T-cell (primary cell): ENCODE data around the gene TMEM9. TPM values are rescaled to one million over a fixed set of nuclear protein-coding genes. Genes with fewer than 3 reads are reported as not detected.

Source experiments
- ATAC-seq, 4 experiments: fragments of 200-7000 bp in 3 of 4; fragments of 150-1000 bp in 1 of 4; cut with Tn5 transposase; replicated peaks in 1 of 4; 1 replicate in 3 of 4; 2 replicates in 1 of 4; pipeline ENCODE4 v1.10.0; 2021; ENCODE audit warnings: moderate library complexity in 3 of 4, mild to moderate bottlenecking in 2 of 4, moderate number of reproducible peaks in 1 of 4
- CTCF ChIA-PET, 2 donors: fragments of 300-600 bp; sonication (Branson Sonifier 250); formaldehyde crosslinking; loops; one replicate each; lab custom pipeline; 2022; ENCODE audit warnings: antibody characterized with exemption in 2 of 2; lab: Charles Lee
- POLR2A ChIA-PET, 2 donors: fragments of 300-600 bp; sonication (Branson Sonifier 250); formaldehyde crosslinking; loops; one replicate each; lab custom pipeline; 2022; ENCODE audit warnings: antibody characterized with exemption in 2 of 2; lab: Charles Lee
- DNase-seq, 35 experiments: peaks; one replicate each; pipeline versions ENCODE4 v3.0.0 to v3.0.0-alpha.2; 2013 to 2023
- H3K27ac ChIP-seq: one replicate; pipeline ENCODE4 v1.5.1; 2013; ENCODE audit warnings: low read length
- H3K27me3 ChIP-seq, 2 experiments: replicated peaks in 1 of 2; 1 replicate in 1 of 2; 2 replicates in 1 of 2; pipeline versions ENCODE4 v1.6.1 to v1.7.0; 2013; ENCODE audit warnings: low read length in 1 of 2, mixed read lengths in 1 of 2; ENCODE audit not compliant: control insufficient read depth in 2 of 2, insufficient read depth in 2 of 2; ENCODE audit errors: extremely low read depth in 1 of 2
- H3K36me3 ChIP-seq, 2 donors: 1 replicate in 1 of 2; 2 replicates in 1 of 2; pipeline versions ENCODE4 v1.6.1 to v1.7.0; 2013; ENCODE audit warnings: low read length in 1 of 2; ENCODE audit not compliant: control insufficient read depth in 2 of 2, insufficient read depth in 1 of 2; ENCODE audit errors: extremely low read depth in 1 of 2
- H3K4me1 ChIP-seq, 2 experiments: 1 replicate in 1 of 2; 2 replicates in 1 of 2; pipeline versions ENCODE4 v1.6.1 to v1.7.0; 2013; ENCODE audit warnings: low read length in 2 of 2, mixed read lengths in 1 of 2; ENCODE audit not compliant: insufficient read depth in 2 of 2, control insufficient read depth in 1 of 2; ENCODE audit errors: extremely low read depth in 1 of 2
- H3K4me3 ChIP-seq, 2 donors: 1 replicate in 1 of 2; 2 replicates in 1 of 2; pipeline versions ENCODE4 v1.5.1 to v1.7.0; 2013; ENCODE audit warnings: mild to moderate bottlenecking in 2 of 2, low read length in 1 of 2, moderate library complexity in 1 of 2; ENCODE audit not compliant: control insufficient read depth in 1 of 2; ENCODE audit errors: extremely low read depth in 1 of 2
- H3K9me3 ChIP-seq: 2 replicates; pipeline ENCODE4 v1.7.0; 2013
- H3K27ac Mint-ChIP-seq, 2 donors: one replicate each; pipeline ENCODE4 v1.8.0; 2020 to 2021; ENCODE audit warnings: mild to moderate bottlenecking in 2 of 2, mixed read lengths in 2 of 2
- H3K27me3 Mint-ChIP-seq, 2 donors: one replicate each; pipeline ENCODE4 v1.8.0; 2021 to 2022; ENCODE audit warnings: mixed read lengths in 2 of 2
- H3K36me3 Mint-ChIP-seq: one replicate; pipeline ENCODE4 v1.8.0; 2021; ENCODE audit warnings: mixed read lengths
- H3K4me1 Mint-ChIP-seq, 3 donors: one replicate each; pipeline ENCODE4 v1.8.0; 2020 to 2022; ENCODE audit warnings: mixed read lengths in 3 of 3, mild to moderate bottlenecking in 1 of 3
- H3K4me3 Mint-ChIP-seq, 3 donors: one replicate each; pipeline ENCODE4 v1.8.0; 2020 to 2022; ENCODE audit warnings: mild to moderate bottlenecking in 3 of 3, mixed read lengths in 3 of 3, moderate library complexity in 3 of 3
- H3K9me3 Mint-ChIP-seq, 3 donors: one replicate each; pipeline ENCODE4 v1.8.0; 2020 to 2022; ENCODE audit warnings: mixed read lengths in 3 of 3
- WGBS: methylation state at CpG from one replicate; pipeline ENCODE4 v1.1.5; 2013; ENCODE audit warnings: missing lambda C conversion rate; ENCODE audit not compliant: insufficient coverage; 5-methylcytosine and 5-hydroxymethylcytosine counted together
- total RNA-seq, 35 experiments: library from RNA in 6 of 35; stranded (reverse) in 6 of 35; fragments of 120-200 nt in 1 of 35; gene quantifications; one replicate each; pipeline versions ENCODE4 v1.2.1 to v1.2.4 and lab custom pipeline; 2013 to 2026

TMEM9 gene
- total RNA-seq, 5 donors from 2014 or later (not counting 1 experiment from before 2014, with no cell fraction given), result 15.5 to 22.2 (median 17.7) TPM

DNA sequence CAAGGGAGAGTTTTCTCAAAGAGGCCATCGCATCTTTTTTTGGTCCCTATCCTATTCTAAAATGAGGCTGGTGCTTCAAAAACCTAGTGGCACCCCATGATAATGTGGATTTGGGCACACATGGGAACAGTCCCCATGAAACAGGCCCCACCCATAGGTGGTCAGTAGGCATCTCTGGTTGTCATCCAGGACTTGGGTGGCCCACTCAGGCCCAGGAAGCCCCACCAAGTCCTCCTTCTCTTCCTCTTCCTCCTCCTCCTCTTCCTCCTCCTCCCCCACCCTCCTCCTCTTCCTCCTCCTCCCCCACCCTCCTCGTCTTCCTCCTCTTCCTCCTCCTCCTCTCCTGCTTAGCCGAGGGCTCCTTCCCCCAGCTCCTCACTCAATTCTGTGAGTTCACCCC, 42.6 kb downstream of the TMEM9 start:
- Histone ChIP-seq H3K4me1 (peaks cover 3 to 18% of the 10 kb centered on the region in 2 experiments), H3K4me3 (no peak overlapping the region), H3K9me3 (no peaks in the 10 kb centered on the region), H3K27me3 (peaks cover 0 to 12% of the 10 kb centered on the region in 2 experiments), H3K27ac (no peak overlapping the region), H3K36me3 (no peaks in the 10 kb centered on the region)
- Mint-ChIP-seq H3K36me3 (no peaks in the 10 kb centered on the region), H3K4me1 (peaks cover 0 to 19% (median 14%) of the 10 kb centered on the region in 3 donors), H3K9me3 (no peaks in the 10 kb centered on the region), H3K27ac (no peak overlapping the region), H3K4me3 (no peak overlapping the region), H3K27me3 (no peaks in the 10 kb centered on the region)
- WGBS, result 80% methylated on average over 1 of the region's 3 CpGs
- ChIA-PET CTCF (interaction anchor here in 1 of 2 donors (0.7 to 1.0 kb wide), 3 partner anchors 7 to 509 kb away, joined by 3 to 8 read pairs (median 3); no protein-coding TSS in a partner anchor), POLR2A (no interaction called here)
- no peak for DNase-seq
- no peak for ATAC-seq

DNA sequence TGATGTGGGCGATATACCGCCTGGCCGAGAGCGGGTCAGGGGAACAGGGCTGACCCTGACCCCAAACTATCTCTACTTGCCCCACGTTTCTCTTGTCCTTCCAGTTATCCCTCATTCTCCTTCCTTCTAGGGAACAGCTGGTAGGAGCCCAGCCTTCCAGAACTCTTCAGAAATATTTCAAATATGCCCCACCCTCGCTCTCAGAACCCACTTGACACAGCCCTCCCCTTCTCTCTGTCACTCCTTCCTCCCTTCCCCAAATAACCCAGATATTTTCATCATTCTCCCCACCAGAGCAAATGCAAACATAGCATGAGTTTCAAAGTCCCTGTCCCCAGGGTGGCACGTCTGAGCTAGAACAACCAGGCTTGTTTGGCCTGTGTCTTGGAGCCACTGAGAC, 43.1 kb downstream of the TMEM9 start:
- Mint-ChIP-seq H3K27me3 (no peaks in the 10 kb centered on the region), H3K9me3 (no peaks in the 10 kb centered on the region), H3K4me3 (no peak overlapping the region), H3K36me3 (no peaks in the 10 kb centered on the region), H3K4me1 (peaks cover 0 to 14% (median 12%) of the 10 kb centered on the region in 3 donors), H3K27ac (no peak overlapping the region)
- no peaks in the 10 kb centered on the region for H3K36me3 ChIP-seq
- H3K27ac ChIP-seq, result no peak overlapping the region
- no peaks in the 10 kb centered on the region for H3K9me3 ChIP-seq
- peaks cover 0 to 12% of the 10 kb centered on the region in 2 experiments for H3K27me3 ChIP-seq
- ATAC-seq (no peak), DNase-seq (no peak)
- H3K4me3 ChIP-seq, result no peak overlapping the region
- peaks cover 3 to 18% of the 10 kb centered on the region in 2 experiments for H3K4me1 ChIP-seq
- ChIA-PET CTCF (interaction anchor here in 1 of 2 donors (0.7 to 1.0 kb wide), 3 partner anchors 8 to 509 kb away, joined by 3 to 8 read pairs (median 3); no protein-coding TSS in a partner anchor), POLR2A (no interaction called here)
- WGBS, result 72% methylated on average over 4 of the region's 7 CpGs

DNA sequence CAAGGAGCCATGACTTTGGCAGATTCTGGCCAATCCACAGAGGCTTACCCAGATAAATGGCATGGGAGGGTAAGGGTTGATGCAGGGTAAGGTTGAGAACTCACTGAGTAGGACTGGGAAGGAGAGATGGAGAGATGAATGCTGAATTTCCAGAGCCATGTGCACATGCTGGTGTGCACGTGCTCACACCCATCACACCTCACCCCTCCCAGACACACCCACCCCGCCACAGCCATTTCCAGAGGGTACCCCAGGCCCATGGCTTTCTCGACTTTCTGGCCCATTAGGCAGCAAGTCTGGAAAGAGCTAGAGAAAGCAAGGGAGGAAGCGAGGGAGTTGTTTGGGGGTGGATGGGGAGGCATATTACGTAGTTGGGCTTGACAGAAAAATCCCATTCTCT, 43.7 kb downstream of the TMEM9 start:
- H3K27me3 ChIP-seq, result peaks cover 0 to 10% of the 10 kb centered on the region in 2 experiments
- no peaks in the 10 kb centered on the region for H3K27me3 Mint-ChIP-seq
- H3K4me1 ChIP-seq, result peaks cover 3 to 14% of the 10 kb centered on the region in 2 experiments
- no peaks in the 10 kb centered on the region for H3K9me3 Mint-ChIP-seq
- no peak overlapping the region for H3K4me3 Mint-ChIP-seq
- no peaks in the 10 kb centered on the region for H3K9me3 ChIP-seq
- peaks cover 0 to 9% (median 7%) of the 10 kb centered on the region in 3 donors for H3K4me1 Mint-ChIP-seq
- ChIA-PET CTCF (interaction anchor here in 1 of 2 donors (0.9 kb wide), 1 partner anchor 8 kb away, joined by 3 read pairs; no protein-coding TSS in a partner anchor), POLR2A (no interaction called here)
- no peak overlapping the region for H3K4me3 ChIP-seq
- H3K27ac Mint-ChIP-seq, result no peak overlapping the region
- WGBS, result no CpG with 5 or more reads among the region's 5 CpGs
- H3K27ac ChIP-seq, result no peak overlapping the region
- DNase-seq (no peak), ATAC-seq (no peak)
- no peaks in the 10 kb centered on the region for H3K36me3 ChIP-seq
- H3K36me3 Mint-ChIP-seq, result no peaks in the 10 kb centered on the region

GRCh38 chr1:201110138-201110537, 44.1 kb downstream of the TMEM9 start:
- H3K27ac ChIP-seq, result no peak overlapping the region
- no peak overlapping the region for H3K4me3 ChIP-seq
- CTCF ChIA-PET, result no interaction called here
- peaks cover 0 to 6% of the 10 kb centered on the region in 2 experiments for H3K27me3 ChIP-seq
- Mint-ChIP-seq H3K27ac (no peak overlapping the region), H3K27me3 (no peaks in the 10 kb centered on the region), H3K4me3 (no peak overlapping the region), H3K36me3 (no peaks in the 10 kb centered on the region), H3K9me3 (no peaks in the 10 kb centered on the region), H3K4me1 (peaks cover 0 to 9% (median 5%) of the 10 kb centered on the region in 3 donors)
- H3K4me1 ChIP-seq, result peaks cover 3 to 9% of the 10 kb centered on the region in 2 experiments
- no peaks in the 10 kb centered on the region for H3K9me3 ChIP-seq
- no peak for DNase-seq
- POLR2A ChIA-PET, result no interaction called here
- no peak for ATAC-seq
- whole genome bisulfite sequencing, result 90% methylated on average over 10 of the region's 10 CpGs
- no peaks in the 10 kb centered on the region for H3K36me3 ChIP-seq

- Mint-ChIP-seq H3K36me3 (no peaks in the 10 kb centered on the region), H3K9me3 (no peaks in the 10 kb centered on the region), H3K27ac (no peak overlapping the region), H3K4me3 (no peak overlapping the region), H3K27me3 (no peaks in the 10 kb centered on the region), H3K4me1 (peaks cover 0 to 6% (median 3%) of the 10 kb centered on the region in 3 donors)
- CTCF ChIA-PET, result interaction anchor here in 1 of 2 donors (0.9 kb wide), 1 partner anchor 9 kb away, joined by 3 read pairs; no protein-coding TSS in a partner anchor
- WGBS, result 100% methylated on average over 1 of the region's 1 CpG
- POLR2A ChIA-PET, result no interaction called here
- DNase-seq (no peak), ATAC-seq (no peak)
- Histone ChIP-seq H3K4me3 (no peak overlapping the region), H3K27ac (no peak overlapping the region), H3K9me3 (no peaks in the 10 kb centered on the region), H3K4me1 (peaks cover 3 to 4% of the 10 kb centered on the region in 2 experiments), H3K27me3 (peaks cover 0 to 3% of the 10 kb centered on the region in 2 experiments), H3K36me3 (no peaks in the 10 kb centered on the region)
These were observed 44.6 kb downstream of the TMEM9 start for GRCh38 chr1:201109651-201110050.

DNA sequence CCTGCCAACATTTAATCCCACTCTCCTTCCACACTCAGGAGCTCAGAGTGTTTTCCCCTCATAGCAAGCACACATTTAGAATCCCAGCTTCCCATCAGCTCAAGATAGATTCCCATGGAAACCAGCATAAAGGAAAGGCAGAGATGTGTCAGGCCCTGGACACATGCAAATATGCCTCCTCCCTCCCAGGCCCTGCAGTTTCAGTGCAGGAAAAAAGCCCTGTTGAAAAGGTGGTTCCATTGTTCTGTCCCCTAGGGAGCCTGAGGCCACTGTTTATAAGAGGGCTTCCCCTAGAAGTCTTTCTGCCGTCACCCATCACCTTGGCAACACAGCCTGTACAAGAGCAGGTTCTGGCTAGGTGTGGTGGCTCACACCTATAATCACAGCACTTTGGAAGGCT, 45.7 kb downstream of the TMEM9 start:
- DNase-seq (no peak), ATAC-seq (no peak)
- CTCF ChIA-PET, result no interaction called here
- Mint-ChIP-seq H3K4me1 (peaks cover 0 to 2% (median 0%) of the 10 kb centered on the region in 3 donors), H3K4me3 (no peak overlapping the region), H3K36me3 (no peaks in the 10 kb centered on the region), H3K27me3 (no peaks in the 10 kb centered on the region), H3K9me3 (no peaks in the 10 kb centered on the region), H3K27ac (no peak overlapping the region)
- no peaks in the 10 kb centered on the region for H3K36me3 ChIP-seq
- no peak overlapping the region for H3K4me3 ChIP-seq
- no peak overlapping the region for H3K27ac ChIP-seq
- peaks cover 0 to 3% of the 10 kb centered on the region in 2 experiments for H3K27me3 ChIP-seq
- no CpG with 5 or more reads among the region's 1 CpG for WGBS
- H3K4me1 ChIP-seq, result peaks cover 0 to under 1% of the 10 kb centered on the region in 2 experiments
- H3K9me3 ChIP-seq, result no peaks in the 10 kb centered on the region
- POLR2A ChIA-PET, result no interaction called here
